C4-2B (cell line): ENCODE measurements around the gene NSMCE1.
"Not testable (repeated sequence)": the region's sequence is repeated elsewhere in the genome, so short reads cannot be mapped to it uniquely, and the experiment has no call there.

Source experiments
- H3K27ac ChIP-seq: fragments of 450-650 bp; 2 replicates; pipeline ENCODE4 v1.5.1; 2017
- ZFX ChIP-seq: fragments of 450-650 bp; IDR thresholded peaks from 2 replicates; pipeline ENCODE4 v1.6.1; 2017
- TF ChIP-seq, protein P1 (sequence below): fragments of 450-650 bp; conservative IDR thresholded peaks from 2 replicates; pipeline ENCODE4 v1.5.1; 2017; ENCODE audit warnings: mild to moderate bottlenecking

NSMCE1 gene

DNA sequence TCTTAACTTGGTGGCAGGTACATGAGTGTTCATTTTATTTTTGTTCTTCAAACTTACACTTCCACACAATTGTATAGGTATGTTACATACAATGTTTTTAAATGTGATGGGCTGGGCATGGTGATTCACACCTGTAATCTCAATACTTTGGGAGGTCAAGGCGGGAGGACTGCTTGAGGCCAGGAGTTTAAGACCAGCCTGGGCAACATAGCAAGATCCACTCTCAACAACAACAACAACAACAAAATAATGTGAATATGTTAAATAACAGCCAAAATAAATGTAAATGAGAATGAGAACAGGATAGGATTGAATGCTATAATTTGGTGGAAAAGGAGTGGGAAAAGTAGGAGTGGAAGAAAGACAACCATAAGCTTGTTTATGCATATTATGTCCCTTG is 2.6 kb downstream of the NSMCE1 start:
- no peak overlapping the region for H3K27ac ChIP-seq
- no peak for TF ChIP-seq ZFX
- TF ChIP-seq, protein P1, sequence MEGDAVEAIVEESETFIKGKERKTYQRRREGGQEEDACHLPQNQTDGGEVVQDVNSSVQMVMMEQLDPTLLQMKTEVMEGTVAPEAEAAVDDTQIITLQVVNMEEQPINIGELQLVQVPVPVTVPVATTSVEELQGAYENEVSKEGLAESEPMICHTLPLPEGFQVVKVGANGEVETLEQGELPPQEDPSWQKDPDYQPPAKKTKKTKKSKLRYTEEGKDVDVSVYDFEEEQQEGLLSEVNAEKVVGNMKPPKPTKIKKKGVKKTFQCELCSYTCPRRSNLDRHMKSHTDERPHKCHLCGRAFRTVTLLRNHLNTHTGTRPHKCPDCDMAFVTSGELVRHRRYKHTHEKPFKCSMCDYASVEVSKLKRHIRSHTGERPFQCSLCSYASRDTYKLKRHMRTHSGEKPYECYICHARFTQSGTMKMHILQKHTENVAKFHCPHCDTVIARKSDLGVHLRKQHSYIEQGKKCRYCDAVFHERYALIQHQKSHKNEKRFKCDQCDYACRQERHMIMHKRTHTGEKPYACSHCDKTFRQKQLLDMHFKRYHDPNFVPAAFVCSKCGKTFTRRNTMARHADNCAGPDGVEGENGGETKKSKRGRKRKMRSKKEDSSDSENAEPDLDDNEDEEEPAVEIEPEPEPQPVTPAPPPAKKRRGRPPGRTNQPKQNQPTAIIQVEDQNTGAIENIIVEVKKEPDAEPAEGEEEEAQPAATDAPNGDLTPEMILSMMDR: no peak

- TF ChIP-seq ZFX: no peak
- TF ChIP-seq, protein P1: no peak
- no peak overlapping the region for H3K27ac ChIP-seq
These were observed 4.4 kb downstream of the NSMCE1 start for GRCh38 chr16:27264151-27264550.

DNA sequence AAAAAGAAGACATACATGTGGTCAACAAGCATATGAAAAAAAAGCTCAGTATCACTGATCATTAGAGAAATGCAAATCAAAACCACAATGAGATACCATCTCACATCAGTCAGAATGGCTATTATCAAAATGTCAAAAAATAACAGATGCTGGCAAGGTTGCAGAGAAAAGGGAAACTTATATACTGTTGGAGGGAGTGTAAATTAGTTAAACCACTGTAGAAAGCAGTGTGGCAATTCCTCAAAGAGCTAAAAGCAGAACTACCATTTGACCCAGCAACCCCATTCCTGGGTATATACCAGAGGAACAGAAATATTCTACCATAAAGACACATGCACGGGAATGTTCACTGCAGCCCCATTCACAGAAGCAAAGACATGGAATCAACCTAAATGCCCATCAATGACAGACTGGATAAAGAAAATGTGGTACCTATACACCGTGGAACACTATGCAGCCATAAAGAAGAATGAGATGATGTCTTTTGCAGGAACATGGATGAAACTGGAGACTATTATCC is 5.6 kb downstream of the NSMCE1 start:
- not testable (repeated sequence) for H3K27ac ChIP-seq

DNA sequence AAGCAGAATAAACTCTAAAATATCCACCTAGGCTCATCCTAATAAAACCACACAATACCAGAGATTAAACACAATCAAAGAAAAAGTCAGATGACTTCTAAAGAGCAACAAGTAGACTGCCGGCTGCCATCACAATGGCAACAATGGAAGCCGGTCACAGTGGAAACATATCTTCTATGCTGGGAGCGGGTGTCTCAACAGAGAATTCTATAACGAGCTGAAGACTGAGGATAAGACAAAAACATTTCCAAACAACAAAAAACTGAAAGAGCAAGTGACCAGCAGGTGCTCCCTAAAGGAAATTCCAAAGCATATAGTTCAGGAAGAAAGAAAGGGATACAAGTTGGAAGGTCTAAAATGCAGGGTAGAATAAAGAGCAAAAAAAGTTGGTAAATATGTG is 8.9 kb downstream of the NSMCE1 start:
- TF ChIP-seq, protein P1: no peak
- no peak for TF ChIP-seq ZFX
- no peak overlapping the region for H3K27ac ChIP-seq

- H3K27ac ChIP-seq: no peak overlapping the region
- no peak for TF ChIP-seq ZFX
These were observed 10.3 kb downstream of the NSMCE1 start for GRCh38 chr16:27258241-27258734.

DNA sequence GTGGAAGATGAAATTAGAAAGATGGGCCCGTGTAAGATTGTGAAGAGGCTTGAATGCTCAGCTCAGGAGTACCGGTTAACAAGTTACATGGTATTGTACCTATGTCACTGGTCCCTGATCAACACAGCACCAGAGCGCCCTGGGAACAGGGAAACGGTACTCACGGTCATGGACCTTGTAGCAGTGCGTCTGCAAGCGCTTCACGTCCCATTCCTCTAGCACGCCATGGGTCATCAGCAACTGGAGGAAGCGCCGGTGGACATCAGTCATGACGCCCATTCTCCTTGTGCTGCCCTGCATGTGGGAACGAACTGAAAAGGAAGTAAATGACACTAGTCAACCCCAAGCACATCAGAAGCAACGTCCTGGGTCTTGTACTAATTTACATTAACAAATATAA is 11.3 kb downstream of the NSMCE1 start:
- TF ChIP-seq ZFX: no peak
- TF ChIP-seq, protein P1: no peak
- no peak overlapping the region for H3K27ac ChIP-seq

GRCh38 chr16:27256861-27257260 is 11.7 kb downstream of the NSMCE1 start:
- H3K27ac ChIP-seq: no peak overlapping the region
- TF ChIP-seq, protein P1: no peak
- TF ChIP-seq ZFX: no peak

- H3K27ac ChIP-seq: no peak overlapping the region
- TF ChIP-seq, protein P1: no peak
- no peak for TF ChIP-seq ZFX
These were observed 14.2 kb downstream of the NSMCE1 start for GRCh38 chr16:27254262-27254811.
